ENCODE results near the gene MST1.

Gene MST1

DNA sequence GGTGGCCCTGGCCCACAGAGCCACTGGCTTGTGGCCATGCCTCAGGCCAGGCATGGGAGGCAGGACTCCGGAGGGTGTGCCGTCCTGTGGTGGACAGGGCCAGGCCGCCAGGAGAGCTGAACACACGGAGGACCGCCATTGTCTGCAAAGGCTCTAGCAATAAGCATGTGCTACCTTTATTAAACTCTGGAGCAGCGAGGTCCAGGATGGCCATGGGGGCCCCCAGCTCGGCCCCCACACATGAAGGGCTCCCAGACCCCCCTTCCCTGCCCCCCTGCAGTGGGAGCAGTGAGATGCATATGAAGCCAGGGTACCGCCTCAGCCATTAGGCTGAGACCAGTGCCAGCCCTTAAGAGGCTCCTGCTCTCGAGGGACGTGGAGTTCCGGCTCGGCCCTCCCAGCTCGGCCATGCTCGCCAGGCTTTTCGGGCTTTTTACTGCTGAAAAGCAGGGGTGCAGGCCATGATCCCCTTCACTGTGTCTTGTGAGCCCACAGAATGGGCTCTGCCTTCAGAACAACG, 27.5 kb upstream of the MST1 start:
- peaks cover 5% of the 10 kb centered on the region; the same call in 1 of the 2 replicates for H3K79me2 ChIP-seq (ENCODE audit: low read length)
- H3K36me3 ChIP-seq (replicated peaks; ENCODE audit: low read depth, low read length) = peaks cover 42% of the 10 kb centered on the region
- no peak overlapping the region for H2AFZ ChIP-seq (ENCODE audit: low read depth, low read length)
- no peaks in the 10 kb centered on the region for H3K9me3 ChIP-seq (ENCODE audit: insufficient read depth, low read length)
- no peaks in the 10 kb centered on the region for H4K20me1 ChIP-seq (ENCODE audit: insufficient read depth, low read length)
- H3K4me1 ChIP-seq (ENCODE audit: low read length) = no peaks in the 10 kb centered on the region
- H3K27ac ChIP-seq (ENCODE audit: low read length) = no peak overlapping the region
- H3K27me3 ChIP-seq (ENCODE audit: low read depth, low read length) = no peaks in the 10 kb centered on the region
- no peak overlapping the region for H3K9ac ChIP-seq (ENCODE audit: low read length)
- H3K4me3 ChIP-seq (ENCODE audit: low read length) = no peak overlapping the region
- TF ChIP-seq, protein P1, sequence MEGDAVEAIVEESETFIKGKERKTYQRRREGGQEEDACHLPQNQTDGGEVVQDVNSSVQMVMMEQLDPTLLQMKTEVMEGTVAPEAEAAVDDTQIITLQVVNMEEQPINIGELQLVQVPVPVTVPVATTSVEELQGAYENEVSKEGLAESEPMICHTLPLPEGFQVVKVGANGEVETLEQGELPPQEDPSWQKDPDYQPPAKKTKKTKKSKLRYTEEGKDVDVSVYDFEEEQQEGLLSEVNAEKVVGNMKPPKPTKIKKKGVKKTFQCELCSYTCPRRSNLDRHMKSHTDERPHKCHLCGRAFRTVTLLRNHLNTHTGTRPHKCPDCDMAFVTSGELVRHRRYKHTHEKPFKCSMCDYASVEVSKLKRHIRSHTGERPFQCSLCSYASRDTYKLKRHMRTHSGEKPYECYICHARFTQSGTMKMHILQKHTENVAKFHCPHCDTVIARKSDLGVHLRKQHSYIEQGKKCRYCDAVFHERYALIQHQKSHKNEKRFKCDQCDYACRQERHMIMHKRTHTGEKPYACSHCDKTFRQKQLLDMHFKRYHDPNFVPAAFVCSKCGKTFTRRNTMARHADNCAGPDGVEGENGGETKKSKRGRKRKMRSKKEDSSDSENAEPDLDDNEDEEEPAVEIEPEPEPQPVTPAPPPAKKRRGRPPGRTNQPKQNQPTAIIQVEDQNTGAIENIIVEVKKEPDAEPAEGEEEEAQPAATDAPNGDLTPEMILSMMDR (IDR thresholded peaks at IDR 0.05; ENCODE audit: low read depth, low read length) = no peak
- TF ChIP-seq EZH2phosphoT487 (IDR thresholded peaks at IDR 0.05; ENCODE audit: low read depth) = no peak
- no peak overlapping the region for H3K4me2 ChIP-seq (ENCODE audit: low read length)

DNA sequence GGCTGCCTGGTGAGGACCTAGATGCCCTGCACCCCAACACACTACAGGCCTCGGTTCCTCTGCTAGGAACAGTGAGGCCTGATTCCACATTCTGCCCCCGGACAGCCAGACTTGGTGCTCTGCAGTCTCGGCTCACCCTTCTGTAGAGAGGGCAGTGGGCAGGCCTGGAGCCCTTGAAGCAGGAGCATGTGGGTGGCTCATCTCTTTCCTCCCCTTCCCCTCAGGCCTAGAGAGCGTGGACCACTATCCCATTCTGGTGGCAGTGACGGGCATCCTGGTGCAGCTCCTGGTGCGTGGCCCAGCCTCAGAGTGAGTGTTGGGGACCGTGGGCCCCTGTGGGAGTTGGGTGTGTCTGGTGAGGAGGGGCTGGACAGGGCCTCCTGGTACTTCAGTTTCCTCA, 26.9 kb upstream of the MST1 start:
- H3K27ac ChIP-seq (ENCODE audit: low read length) = no peak overlapping the region
- no peak overlapping the region for H3K4me2 ChIP-seq (ENCODE audit: low read length)
- H2AFZ ChIP-seq (ENCODE audit: low read depth, low read length) = no peak overlapping the region
- no peaks in the 10 kb centered on the region; the same call in 1 of the 2 replicates for H3K79me2 ChIP-seq (ENCODE audit: low read length)
- no peaks in the 10 kb centered on the region for H3K9me3 ChIP-seq (ENCODE audit: insufficient read depth, low read length)
- TF ChIP-seq EZH2phosphoT487 (IDR thresholded peaks at IDR 0.05; ENCODE audit: low read depth) = no peak
- TF ChIP-seq, protein P1 (IDR thresholded peaks at IDR 0.05; ENCODE audit: low read depth, low read length) = no peak
- H3K36me3 ChIP-seq (replicated peaks; ENCODE audit: low read depth, low read length) = peaks cover 37% of the 10 kb centered on the region
- no peaks in the 10 kb centered on the region for H4K20me1 ChIP-seq (ENCODE audit: insufficient read depth, low read length)
- H3K4me3 ChIP-seq (ENCODE audit: low read length) = no peak overlapping the region
- H3K4me1 ChIP-seq (ENCODE audit: low read length) = no peaks in the 10 kb centered on the region
- H3K27me3 ChIP-seq (ENCODE audit: low read depth, low read length) = no peaks in the 10 kb centered on the region
- no peak overlapping the region for H3K9ac ChIP-seq (ENCODE audit: low read length)

DNA sequence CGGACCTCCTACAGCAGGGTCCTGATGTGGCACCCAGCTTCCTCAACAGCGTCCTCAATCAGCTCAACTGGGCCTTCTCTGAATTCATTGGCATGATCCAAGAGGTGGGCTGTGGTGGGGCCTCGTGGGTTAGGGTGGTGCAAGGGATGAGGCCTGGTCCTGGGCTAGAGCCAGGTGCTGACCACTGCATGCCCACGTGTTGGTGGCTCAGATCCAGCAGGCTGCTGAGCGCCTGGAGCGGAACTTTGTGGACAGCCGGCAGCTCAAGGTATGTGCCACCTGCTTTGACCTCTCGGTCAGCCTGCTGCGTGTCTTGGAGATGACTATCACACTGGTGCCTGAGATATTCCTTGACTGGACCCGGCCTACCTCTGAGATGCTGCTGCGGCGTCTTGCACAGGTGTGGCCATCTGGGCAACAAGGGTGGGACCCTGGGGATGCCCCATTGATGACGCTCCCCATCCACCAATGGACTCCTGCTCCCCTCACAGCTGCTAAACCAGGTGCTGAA, 26.4 kb upstream of the MST1 start:
- Histone ChIP-seq H3K9ac (ENCODE audit: low read length) (no peak overlapping the region), H3K9me3 (ENCODE audit: insufficient read depth, low read length) (no peaks in the 10 kb centered on the region), H3K4me3 (ENCODE audit: low read length) (no peak overlapping the region), H3K79me2 (ENCODE audit: low read length) (no peaks in the 10 kb centered on the region), H3K27me3 (ENCODE audit: low read depth, low read length) (no peaks in the 10 kb centered on the region), H3K27ac (ENCODE audit: low read length) (no peak overlapping the region), H3K36me3 (replicated peaks; ENCODE audit: low read depth, low read length) (peaks cover 32% of the 10 kb centered on the region), H3K4me2 (ENCODE audit: low read length) (no peak overlapping the region), H3K4me1 (ENCODE audit: low read length) (no peaks in the 10 kb centered on the region), H4K20me1 (ENCODE audit: insufficient read depth, low read length) (no peaks in the 10 kb centered on the region), H2AFZ (ENCODE audit: low read depth, low read length) (no peak overlapping the region)
- TF ChIP-seq, protein P1 (IDR thresholded peaks at IDR 0.05; ENCODE audit: low read depth, low read length) = no peak
- TF ChIP-seq EZH2phosphoT487 (IDR thresholded peaks at IDR 0.05; ENCODE audit: low read depth) = no peak

DNA sequence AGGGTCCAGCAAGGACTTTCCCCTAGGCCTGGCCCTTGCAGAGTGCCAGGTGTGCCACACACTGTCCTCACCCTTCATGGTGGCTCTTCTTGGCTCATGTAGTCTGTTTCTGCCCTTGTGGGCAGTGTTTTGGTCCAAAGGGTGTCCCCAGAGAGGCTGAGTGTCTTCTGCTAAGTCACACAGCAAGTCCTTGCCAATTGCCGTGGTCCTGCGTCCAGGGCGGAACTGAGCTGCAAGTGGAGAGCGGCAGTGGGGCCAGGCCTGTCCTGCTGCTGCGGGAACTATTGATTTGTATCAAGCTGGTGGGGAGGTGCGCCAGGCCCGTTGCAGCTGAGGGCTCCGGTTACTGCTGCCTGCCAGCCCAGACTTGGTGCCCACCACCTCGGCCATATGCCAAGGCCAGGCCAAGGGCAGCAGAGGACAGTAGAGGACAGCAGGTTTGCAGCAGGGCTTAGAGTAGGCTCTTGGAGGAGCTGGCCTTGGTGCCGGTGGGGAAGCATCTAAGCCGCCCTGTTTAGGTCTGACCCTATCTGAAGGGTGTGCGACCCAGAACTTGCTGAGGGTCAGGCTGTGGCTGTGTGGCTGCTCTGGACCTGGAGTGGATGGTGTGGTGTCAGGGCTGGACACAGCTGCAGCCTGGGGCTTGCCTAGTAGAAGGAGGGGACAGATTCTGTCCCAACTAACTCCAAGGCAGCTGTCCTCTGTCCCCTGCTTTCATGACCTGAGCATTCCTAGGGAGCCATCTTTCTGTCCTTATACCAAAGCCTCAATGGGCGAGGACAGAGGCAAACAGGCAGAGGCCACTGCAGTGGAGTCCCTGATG, 25.7 kb upstream of the MST1 start:
- H3K9me3 ChIP-seq (ENCODE audit: insufficient read depth, low read length) = no peaks in the 10 kb centered on the region
- H3K4me2 ChIP-seq (ENCODE audit: low read length) = no peak overlapping the region
- H3K27me3 ChIP-seq (ENCODE audit: low read depth, low read length) = no peaks in the 10 kb centered on the region
- TF ChIP-seq EZH2phosphoT487 (IDR thresholded peaks at IDR 0.05; ENCODE audit: low read depth) = no peak
- TF ChIP-seq, protein P1 (IDR thresholded peaks at IDR 0.05; ENCODE audit: low read depth, low read length) = no peak
- H3K79me2 ChIP-seq (ENCODE audit: low read length) = no peaks in the 10 kb centered on the region
- peaks cover 30% of the 10 kb centered on the region for H3K36me3 ChIP-seq (replicated peaks; ENCODE audit: low read depth, low read length)
- H3K9ac ChIP-seq (ENCODE audit: low read length) = no peak overlapping the region
- no peak overlapping the region for H3K27ac ChIP-seq (ENCODE audit: low read length)
- H3K4me1 ChIP-seq (ENCODE audit: low read length) = no peaks in the 10 kb centered on the region
- H4K20me1 ChIP-seq (ENCODE audit: insufficient read depth, low read length) = no peaks in the 10 kb centered on the region
- H2AFZ ChIP-seq (ENCODE audit: low read depth, low read length) = no peak overlapping the region
- H3K4me3 ChIP-seq (ENCODE audit: low read length) = no peak overlapping the region
